Ishikawa (cell line): Measurements from ENCODE around the gene LEMD3.

ENCODE experiments used
- CEBPB ChIP-seq: IDR thresholded peaks from 2 replicates; pipeline ENCODE4 v1.6.1; 2012
- CREB1 ChIP-seq: IDR thresholded peaks from 2 replicates; pipeline ENCODE4 v1.6.1; 2012; ENCODE audit warnings: low read depth
- EP300 ChIP-seq: IDR thresholded peaks from 2 replicates; pipeline ENCODE4 v1.6.1; 2012; ENCODE audit warnings: borderline replicate concordance
- FOXM1 ChIP-seq: IDR thresholded peaks from 2 replicates; pipeline ENCODE4 v1.6.1; 2012; ENCODE audit warnings: low read depth, borderline replicate concordance
- NFIC ChIP-seq: IDR thresholded peaks from 2 replicates; pipeline ENCODE4 v1.6.1; 2012
- REST ChIP-seq: IDR thresholded peaks from 2 replicates; pipeline ENCODE4 v1.6.1; 2012; ENCODE audit warnings: low read depth, mild to moderate bottlenecking
- TCF12 ChIP-seq: IDR thresholded peaks from 2 replicates; pipeline ENCODE4 v1.6.1; 2012; ENCODE audit warnings: low read depth

DNA sequence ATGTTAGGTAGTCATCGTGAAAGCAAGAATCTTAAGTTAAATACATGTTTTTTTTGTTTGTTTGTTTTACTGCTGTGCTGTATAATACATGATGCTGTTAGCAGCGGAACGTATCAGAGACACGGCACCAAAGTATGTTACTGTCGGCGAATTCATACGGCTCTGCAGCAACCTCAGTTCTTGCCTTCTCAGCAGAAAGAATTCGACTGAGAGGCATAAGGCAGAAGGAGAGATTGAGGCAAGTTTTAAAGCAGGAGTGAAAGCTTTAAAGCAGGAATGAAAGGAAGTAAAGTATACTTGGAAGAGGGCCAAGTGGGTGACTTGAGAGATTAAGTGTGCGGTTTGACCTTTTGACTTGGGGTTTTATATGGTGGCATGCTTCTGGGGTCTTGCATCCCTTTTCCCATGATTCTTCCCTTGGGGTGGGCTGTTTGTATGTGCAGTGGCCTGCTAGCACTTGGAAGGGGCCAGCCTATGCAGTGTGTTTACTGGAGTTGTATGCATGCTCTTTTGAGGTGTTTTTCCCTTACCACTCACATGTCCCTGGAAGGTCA, 23.7 kb downstream of the LEMD3 start:
- TF ChIP-seq CREB1 (no peak), FOXM1 (no peak), REST (no peak), EP300 (no peak), NFIC (peak; percentile 26; the same call in 1 of the 2 replicates), TCF12 (no peak), CEBPB (no peak)
